Measurements from ENCODE around the gene TSPAN10.

TSPAN10 gene

GRCh38 chr17:81694810-81695209, 57.8 kb downstream of the TSPAN10 start:
- no peak overlapping the region for H3K4me3 ChIP-seq (ENCODE audit: low read length)
- TF ChIP-seq ZNF274 (IDR thresholded peaks at IDR 0.05; ENCODE audit: low read depth, low read length) = no peak

GRCh38 chr17:81695211-81695610, 58.2 kb downstream of the TSPAN10 start:
- no peak for TF ChIP-seq ZNF274 (IDR thresholded peaks at IDR 0.05; ENCODE audit: low read depth, low read length)
- H3K4me3 ChIP-seq (ENCODE audit: low read length) = no peak overlapping the region

GRCh38 chr17:81695801-81696200, 58.8 kb downstream of the TSPAN10 start:
- no peak for TF ChIP-seq ZNF274 (IDR thresholded peaks at IDR 0.05; ENCODE audit: low read depth, low read length)

DNA sequence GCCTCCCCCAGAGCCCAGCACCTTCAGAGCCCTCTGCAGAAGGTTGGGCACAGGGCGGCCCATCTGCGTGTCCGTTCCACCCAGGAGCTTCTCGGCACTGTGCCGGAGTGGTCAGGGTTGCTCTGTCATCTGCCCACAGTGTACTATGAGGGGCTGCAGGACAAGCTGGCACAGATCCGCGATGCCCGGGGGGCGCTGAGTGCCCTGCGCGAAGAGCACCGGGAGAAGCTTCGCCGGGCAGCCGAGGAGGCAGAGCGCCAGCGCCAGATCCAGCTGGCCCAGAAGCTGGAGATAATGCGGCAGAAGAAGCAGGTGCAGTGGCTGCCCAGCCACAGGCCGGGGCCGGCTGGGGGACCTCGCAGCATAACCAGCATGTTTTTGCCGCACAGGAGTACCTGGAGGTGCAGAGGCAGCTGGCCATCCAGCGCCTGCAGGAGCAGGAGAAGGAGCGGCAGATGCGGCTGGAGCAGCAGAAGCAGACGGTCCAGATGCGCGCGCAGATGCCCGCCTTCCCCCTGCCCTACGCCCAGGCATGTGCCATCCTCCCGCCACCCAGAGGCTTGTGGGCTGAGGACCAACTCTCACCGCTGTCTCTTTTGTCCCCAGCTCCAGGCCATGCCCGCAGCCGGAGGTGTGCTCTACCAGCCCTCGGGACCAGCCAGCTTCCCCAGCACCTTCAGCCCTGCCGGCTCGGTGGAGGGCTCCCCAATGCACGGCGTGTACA, 59.4 kb downstream of the TSPAN10 start:
- TF ChIP-seq ZNF274 (IDR thresholded peaks at IDR 0.05; ENCODE audit: low read depth, low read length) = no peak

More at GRCh38 chr17:81695801-81696200, 58.8 kb downstream of the TSPAN10 start:
- no peak overlapping the region for H3K4me3 ChIP-seq (ENCODE audit: low read length)

DNA sequence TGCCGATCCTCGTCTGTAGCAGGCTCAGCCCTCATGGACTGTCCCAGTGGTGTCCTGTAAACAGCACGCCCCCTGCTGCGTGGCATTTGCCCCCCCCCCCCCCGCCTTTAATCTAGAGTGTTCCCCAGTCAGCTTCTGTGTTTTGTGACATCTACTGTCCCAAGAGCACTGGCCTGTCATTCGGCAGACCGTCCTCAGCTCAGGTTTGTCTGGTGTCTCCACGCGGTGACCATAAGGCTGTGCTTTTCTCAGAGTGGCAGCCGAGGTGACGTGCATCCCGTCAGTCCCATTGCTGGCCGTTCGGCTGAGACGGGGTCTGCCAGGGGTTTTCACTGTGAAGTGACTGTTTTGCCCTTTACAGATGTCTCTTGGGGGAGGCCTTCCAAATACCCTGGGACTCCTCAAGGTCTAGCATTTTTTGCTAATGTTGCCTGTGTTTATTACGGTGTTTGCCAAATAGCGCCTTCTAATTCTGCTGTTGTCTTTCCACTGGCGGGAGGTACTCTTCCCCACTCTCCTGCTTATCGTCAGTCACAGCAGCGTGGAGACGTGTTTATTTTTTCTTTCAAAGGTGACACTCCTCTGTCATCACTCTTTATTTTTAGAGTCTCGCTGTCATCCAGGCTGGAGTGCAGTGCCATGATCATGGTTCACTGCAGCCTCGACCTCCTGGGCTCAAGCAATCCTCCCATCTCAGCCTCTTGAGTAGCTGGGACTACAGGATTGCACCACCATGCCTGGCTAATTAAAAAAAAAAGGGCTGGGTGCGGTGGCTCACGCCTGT, 60.5 kb downstream of the TSPAN10 start:
- no peak for TF ChIP-seq ZNF274 (IDR thresholded peaks at IDR 0.05; ENCODE audit: low read depth, low read length)

More for the DNA sequence above, 59.4 kb downstream of the TSPAN10 start:
- H3K4me3 ChIP-seq (ENCODE audit: low read length) = no peak overlapping the region

More for the DNA sequence above, 60.5 kb downstream of the TSPAN10 start:
- no peak overlapping the region for H3K4me3 ChIP-seq (ENCODE audit: low read length)
